Osteocyte (in vitro differentiated cells): Measurements from ENCODE around the gene LY6G6C. TPM values are rescaled to one million over a fixed set of nuclear protein-coding genes. Genes with fewer than 3 reads are reported as not detected.

ENCODE experiments used
- DNase-seq: peaks from one replicate; pipeline ENCODE4 v3.0.0; 2021; ENCODE audit warnings: mixed read lengths; ENCODE audit not compliant: unreplicated experiment; ENCODE audit errors: extremely low spot score
- H3K27ac Mint-ChIP-seq: one replicate; pipeline ENCODE4 v1.8.0; 2021; ENCODE audit warnings: mild to moderate bottlenecking, mixed read lengths; ENCODE audit not compliant: unreplicated experiment
- H3K27me3 Mint-ChIP-seq: one replicate; pipeline ENCODE4 v1.8.0; 2021; ENCODE audit warnings: mixed read lengths; ENCODE audit not compliant: unreplicated experiment
- H3K36me3 Mint-ChIP-seq: one replicate; pipeline ENCODE4 v1.8.0; 2021; ENCODE audit warnings: mixed read lengths; ENCODE audit not compliant: unreplicated experiment
- H3K4me1 Mint-ChIP-seq: one replicate; pipeline ENCODE4 v1.8.0; 2021; ENCODE audit warnings: mixed read lengths; ENCODE audit not compliant: unreplicated experiment
- H3K4me3 Mint-ChIP-seq: one replicate; pipeline ENCODE4 v1.8.0; 2021; ENCODE audit warnings: mild to moderate bottlenecking, moderate library complexity, mixed read lengths; ENCODE audit not compliant: unreplicated experiment
- H3K9me3 Mint-ChIP-seq: one replicate; pipeline ENCODE4 v1.8.0; 2021; ENCODE audit warnings: mixed read lengths; ENCODE audit not compliant: unreplicated experiment
- total RNA-seq: library from RNA; stranded (reverse); gene quantifications from 2 replicates; pipeline ENCODE4 v1.2.1, GENCODE V29; 2021
- TF ChIP-seq, protein P1 (sequence below): fragments of 200-600 bp; sonication (generic); IDR thresholded peaks from 2 replicates; pipeline ENCODE4 v1.5.0; 2021; ENCODE audit warnings: antibody characterized with exemption, mild to moderate bottlenecking, moderate library complexity

LY6G6C gene
- total RNA-seq, 1 donor from 2014 or later: not detected

DNA sequence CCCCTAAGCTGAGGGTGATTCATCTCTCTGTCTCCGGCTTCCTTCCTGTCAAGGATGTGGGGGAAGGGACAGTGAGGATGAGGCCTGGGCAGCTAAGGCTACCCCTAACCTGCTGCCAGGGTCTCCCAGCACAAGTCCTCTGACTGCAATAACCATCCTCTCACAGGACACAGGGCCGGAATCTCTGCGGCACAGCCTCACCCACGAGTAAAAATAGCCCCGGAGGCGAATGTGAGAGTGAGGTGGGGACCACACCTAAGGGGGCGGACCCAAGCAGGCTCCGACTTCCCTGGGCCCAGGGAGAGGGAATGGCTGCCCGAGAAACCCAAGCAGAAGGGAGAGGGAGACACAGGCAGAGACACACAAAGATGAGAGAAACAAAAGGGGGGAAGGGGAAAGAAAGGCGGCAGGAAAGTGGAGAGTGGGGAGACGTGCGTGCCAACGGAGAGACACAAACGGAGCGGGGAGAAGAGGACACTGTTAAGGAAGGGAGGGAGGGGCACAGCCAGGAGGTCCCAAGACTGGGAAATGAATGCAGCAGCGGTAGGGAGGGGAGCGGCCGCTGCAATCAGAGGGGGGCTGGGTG lies 13.4 kb upstream of the LY6G6C start:
- Mint-ChIP-seq H3K27ac (peak overlapping the region; percentile 96), H3K4me1 (peaks cover 61% of the 10 kb centered on the region), H3K9me3 (no peaks in the 10 kb centered on the region), H3K4me3 (peak overlapping the region; percentile 99), H3K36me3 (peaks cover 21% of the 10 kb centered on the region), H3K27me3 (no peaks in the 10 kb centered on the region)
- TF ChIP-seq, protein P1, sequence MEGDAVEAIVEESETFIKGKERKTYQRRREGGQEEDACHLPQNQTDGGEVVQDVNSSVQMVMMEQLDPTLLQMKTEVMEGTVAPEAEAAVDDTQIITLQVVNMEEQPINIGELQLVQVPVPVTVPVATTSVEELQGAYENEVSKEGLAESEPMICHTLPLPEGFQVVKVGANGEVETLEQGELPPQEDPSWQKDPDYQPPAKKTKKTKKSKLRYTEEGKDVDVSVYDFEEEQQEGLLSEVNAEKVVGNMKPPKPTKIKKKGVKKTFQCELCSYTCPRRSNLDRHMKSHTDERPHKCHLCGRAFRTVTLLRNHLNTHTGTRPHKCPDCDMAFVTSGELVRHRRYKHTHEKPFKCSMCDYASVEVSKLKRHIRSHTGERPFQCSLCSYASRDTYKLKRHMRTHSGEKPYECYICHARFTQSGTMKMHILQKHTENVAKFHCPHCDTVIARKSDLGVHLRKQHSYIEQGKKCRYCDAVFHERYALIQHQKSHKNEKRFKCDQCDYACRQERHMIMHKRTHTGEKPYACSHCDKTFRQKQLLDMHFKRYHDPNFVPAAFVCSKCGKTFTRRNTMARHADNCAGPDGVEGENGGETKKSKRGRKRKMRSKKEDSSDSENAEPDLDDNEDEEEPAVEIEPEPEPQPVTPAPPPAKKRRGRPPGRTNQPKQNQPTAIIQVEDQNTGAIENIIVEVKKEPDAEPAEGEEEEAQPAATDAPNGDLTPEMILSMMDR: no peak
- DNase-seq: no peak

DNA sequence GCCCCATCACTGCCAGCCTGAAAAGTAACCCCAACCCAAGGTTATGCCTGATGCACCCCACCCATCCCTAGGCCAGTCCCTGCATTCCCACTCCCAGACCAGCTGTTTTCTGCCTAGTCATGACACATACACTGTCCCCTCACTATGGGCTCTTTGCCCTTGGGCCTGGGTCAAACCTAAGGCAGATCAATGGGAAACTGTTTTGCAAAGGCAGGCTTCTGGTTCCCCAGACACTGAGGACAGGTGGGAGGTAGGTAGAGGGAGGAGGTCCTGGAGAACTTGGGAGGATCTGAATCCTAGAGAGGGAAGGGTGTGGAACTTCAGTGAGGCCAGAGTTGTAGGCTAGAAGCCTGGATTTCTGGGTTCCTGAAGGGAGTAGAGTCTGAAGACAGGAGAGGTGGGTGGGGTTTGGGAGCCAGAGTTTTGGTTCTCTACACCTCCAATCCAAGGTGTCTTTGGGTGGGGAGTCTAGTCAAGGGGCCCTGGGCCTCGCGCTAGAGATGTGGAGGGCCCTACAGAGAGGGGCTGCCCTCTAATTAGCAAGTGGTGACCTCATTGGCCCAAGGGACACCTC lies 12.8 kb upstream of the LY6G6C start:
- Mint-ChIP-seq H3K36me3 (peaks cover 21% of the 10 kb centered on the region), H3K4me3 (peak overlapping the region; percentile 99), H3K27me3 (no peaks in the 10 kb centered on the region), H3K9me3 (no peaks in the 10 kb centered on the region), H3K27ac (peak overlapping the region; percentile 96), H3K4me1 (peaks cover 58% of the 10 kb centered on the region)
- TF ChIP-seq, protein P1: no peak
- no peak for DNase-seq

DNA sequence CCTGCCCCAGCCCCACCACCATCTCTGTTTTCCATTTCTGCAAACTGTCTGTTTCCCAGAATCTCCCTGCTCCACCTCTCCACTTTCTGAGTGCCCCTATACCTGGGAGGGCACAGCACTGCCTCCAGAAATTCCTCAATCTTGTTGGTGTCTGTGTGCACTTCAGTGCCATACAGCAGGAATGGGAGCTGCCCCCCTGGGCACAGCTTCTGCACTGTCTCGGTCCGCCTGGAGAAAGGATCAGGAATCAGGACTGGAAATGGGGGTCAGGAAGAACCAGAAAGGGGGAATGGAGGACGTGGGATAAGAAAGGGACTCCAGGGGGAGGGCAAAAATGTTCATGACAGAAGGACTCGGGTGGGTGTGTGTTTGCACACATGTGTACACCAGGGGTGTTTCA lies 12.2 kb upstream of the LY6G6C start:
- Mint-ChIP-seq H3K27ac (peak overlapping the region; percentile 96), H3K27me3 (no peaks in the 10 kb centered on the region), H3K36me3 (peaks cover 21% of the 10 kb centered on the region), H3K9me3 (no peaks in the 10 kb centered on the region), H3K4me3 (peak overlapping the region; percentile 99), H3K4me1 (peaks cover 61% of the 10 kb centered on the region)
- TF ChIP-seq, protein P1: no peak
- DNase-seq: no peak

DNA sequence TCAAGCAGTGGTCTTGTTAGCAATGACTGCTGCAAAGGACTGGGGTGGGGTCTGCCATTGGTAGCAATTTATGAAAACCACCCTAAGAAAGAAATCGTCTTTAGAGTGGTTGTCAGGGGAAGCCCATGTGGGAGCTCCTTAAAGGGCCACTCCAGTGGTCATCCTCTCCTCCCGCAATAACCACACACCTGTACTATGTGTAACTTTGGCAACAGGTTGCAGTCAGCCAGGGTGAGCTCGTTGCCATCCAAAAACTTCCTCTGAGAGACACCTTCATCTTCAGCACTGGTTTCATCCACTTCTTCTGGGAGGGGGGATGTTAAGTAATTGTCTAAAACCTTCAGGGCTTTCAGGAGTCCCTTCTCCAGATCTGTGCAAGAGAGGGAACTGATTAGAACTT lies 10.5 kb upstream of the LY6G6C start:
- Mint-ChIP-seq H3K4me3 (no peak overlapping the region), H3K9me3 (no peaks in the 10 kb centered on the region), H3K4me1 (peaks cover 49% of the 10 kb centered on the region), H3K27me3 (no peaks in the 10 kb centered on the region), H3K27ac (peak overlapping the region; percentile 1), H3K36me3 (peaks cover 27% of the 10 kb centered on the region)
- TF ChIP-seq, protein P1: no peak
- DNase-seq: no peak

DNA sequence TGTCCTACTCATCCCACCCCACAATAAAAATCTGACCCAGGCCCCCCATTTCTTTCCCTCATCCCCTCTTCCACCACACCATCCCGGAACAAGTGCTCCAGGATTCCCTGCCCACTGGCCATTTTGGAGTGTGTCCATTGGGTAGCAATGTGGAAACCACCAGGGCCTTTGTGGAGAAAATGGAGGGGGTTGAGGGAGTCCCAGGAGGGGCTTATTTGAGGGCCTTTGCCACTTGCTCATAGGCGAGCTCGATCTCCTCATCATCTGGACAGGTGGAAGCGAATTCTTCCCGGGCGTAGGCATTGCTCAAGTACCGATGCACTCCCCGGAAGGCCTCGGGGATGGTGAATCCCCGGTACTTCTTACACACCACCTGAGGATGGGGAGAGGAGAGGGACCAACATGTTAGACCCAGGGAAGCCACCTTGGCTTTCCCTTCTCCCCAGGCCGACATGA lies 9.1 kb upstream of the LY6G6C start:
- no peak for DNase-seq
- Mint-ChIP-seq H3K4me1 (peaks cover 43% of the 10 kb centered on the region), H3K9me3 (no peaks in the 10 kb centered on the region), H3K36me3 (peaks cover 40% of the 10 kb centered on the region), H3K27me3 (no peaks in the 10 kb centered on the region), H3K4me3 (peak overlapping the region; percentile 99), H3K27ac (peak overlapping the region; percentile 95)
- TF ChIP-seq, protein P1: no peak
